WTC11 (cell line): ENCODE measurements around the gene MAP3K5. TPM values are rescaled to one million over a fixed set of nuclear protein-coding genes. Genes with fewer than 3 reads are reported as not detected.

Experiments
- ATAC-seq: fragments of 200-7000 bp; cut with Tn5 transposase; 2 replicates; pipeline ENCODE4 v1.10.0; 2021; ENCODE audit warnings: mild to moderate bottlenecking, moderate library complexity
- CTCF ChIA-PET: fragments of 300-600 bp; sonication (Branson Sonifier 250); formaldehyde crosslinking; loops from one replicate; lab custom pipeline; 2021; ENCODE audit warnings: antibody characterized with exemption; lab: Charles Lee
- POLR2A ChIA-PET: fragments of 350-600 bp; sonication (Branson Sonifier 250); formaldehyde crosslinking; loops from one replicate; lab custom pipeline; 2021; ENCODE audit warnings: antibody characterized with exemption; lab: Charles Lee
- DNase-seq: peaks from one replicate; pipeline ENCODE4 v3.0.0; 2021; ENCODE audit warnings: low spot score
- H3K27ac Mint-ChIP-seq: 2 replicates; pipeline ENCODE4 v1.8.0; 2021; ENCODE audit warnings: mixed read lengths
- H3K27me3 Mint-ChIP-seq: 2 replicates; pipeline ENCODE4 v1.8.0; 2021; ENCODE audit warnings: low read depth, mild to moderate bottlenecking, moderate library complexity, mixed read lengths
- H3K36me3 Mint-ChIP-seq: 2 replicates; pipeline ENCODE4 v1.8.0; 2021; ENCODE audit warnings: mixed read lengths
- H3K4me1 Mint-ChIP-seq: 2 replicates; pipeline ENCODE4 v1.8.0; 2022; ENCODE audit warnings: mixed read lengths
- H3K4me3 Mint-ChIP-seq: 2 replicates; pipeline ENCODE4 v1.8.0; 2021; ENCODE audit warnings: mild to moderate bottlenecking, moderate library complexity, mixed read lengths
- H3K9me3 Mint-ChIP-seq: 2 replicates; pipeline ENCODE4 v1.8.0; 2021; ENCODE audit warnings: mixed read lengths
- MXD4 ChIP-seq: fragments of 250-450 bp; sonication (Bioruptor Pico); IDR thresholded peaks from 2 replicates; pipeline ENCODE4 v1.8.0; 2021; ENCODE audit warnings: mild to moderate bottlenecking, moderate library complexity, borderline replicate concordance
- NR2C2 ChIP-seq: sonication (generic); formaldehyde crosslinking; IDR thresholded peaks from 2 replicates; pipeline ENCODE4 v1.8.0; 2022; ENCODE audit warnings: mild to moderate bottlenecking, missing genetic modification reagents
- TCF7 ChIP-seq: sonication (generic); formaldehyde crosslinking; IDR thresholded peaks from 2 replicates; pipeline ENCODE4 v1.8.0; 2022; ENCODE audit warnings: mild to moderate bottlenecking, low read depth, missing genetic modification reagents, moderate library complexity
- ZNF317 ChIP-seq: sonication (generic); formaldehyde crosslinking; IDR thresholded peaks from 2 replicates; pipeline ENCODE4 v1.8.1; 2023; ENCODE audit warnings: low read depth, mild to moderate bottlenecking, moderate library complexity, missing genetic modification reagents, borderline replicate concordance
- total RNA-seq: library from RNA; stranded (reverse); gene quantifications from 3 replicates; pipeline ENCODE4 v1.2.3, GENCODE V29; 2021
- TF ChIP-seq, protein P1 (sequence below): fragments of 250-450 bp; sonication (Bioruptor Pico); IDR thresholded peaks from 2 replicates; pipeline ENCODE4 v1.9.0; 2021; ENCODE audit warnings: mild to moderate bottlenecking
- TF ChIP-seq, protein P2 (sequence below): sonication (generic); formaldehyde crosslinking; IDR thresholded peaks from 2 replicates; pipeline ENCODE4 v1.8.1; 2022; ENCODE audit warnings: low read depth, mild to moderate bottlenecking, moderate library complexity, missing genetic modification reagents, borderline replicate concordance
- TF ChIP-seq, protein P3 (sequence below): sonication (generic); formaldehyde crosslinking; conservative IDR thresholded peaks from 2 replicates; pipeline ENCODE4 v1.8.1; 2023; ENCODE audit warnings: mild to moderate bottlenecking, low read depth, missing genetic modification reagents, moderate library complexity
- TF ChIP-seq, protein P4 (sequence below): fragments of 250-450 bp; sonication (Bioruptor Pico); conservative IDR thresholded peaks from 2 replicates; pipeline ENCODE4 v1.9.0; 2021; ENCODE audit warnings: mild to moderate bottlenecking
- TF ChIP-seq, protein P5 (sequence below): sonication (generic); formaldehyde crosslinking; IDR thresholded peaks from 2 replicates; pipeline ENCODE4 v1.8.0; 2023; ENCODE audit warnings: missing genetic modification reagents

The MAP3K5 gene
- total RNA-seq, 1 experiment from 2014 or later, result 1.6 TPM

DNA sequence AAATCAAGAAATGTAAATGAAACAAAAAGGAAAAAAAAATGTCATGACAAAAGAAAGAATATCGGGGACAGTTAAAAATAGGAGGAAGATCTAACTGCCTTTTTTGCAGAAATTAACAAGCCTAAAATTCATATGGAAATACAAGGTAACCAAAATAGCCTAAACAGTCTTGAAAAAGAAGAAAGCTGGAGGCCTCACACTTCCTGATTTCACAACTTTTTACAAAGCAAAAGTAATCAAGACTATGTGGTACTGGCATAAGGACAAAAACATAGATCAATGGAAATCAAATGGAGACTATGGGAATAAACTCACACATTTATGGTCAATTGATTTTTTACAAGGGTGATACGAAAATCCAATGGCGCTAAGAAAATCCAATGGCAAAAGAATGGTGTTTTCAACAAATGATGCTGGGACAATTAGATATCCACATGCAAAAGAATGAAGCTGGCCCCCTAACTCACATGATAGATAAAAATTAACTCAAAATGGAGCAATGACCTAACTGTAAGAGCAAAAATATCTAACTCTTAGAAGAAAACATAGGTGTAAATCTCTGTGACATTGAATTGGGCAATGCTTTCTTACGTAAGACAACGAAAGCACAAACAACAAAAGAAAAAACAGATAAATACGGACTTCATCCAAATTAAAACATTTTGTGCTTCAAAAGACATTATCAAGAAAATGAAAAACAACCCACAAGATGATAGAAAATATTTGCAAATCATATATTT, 24.5 kb downstream of the MAP3K5 start (continued):
- TF ChIP-seq, protein P1, sequence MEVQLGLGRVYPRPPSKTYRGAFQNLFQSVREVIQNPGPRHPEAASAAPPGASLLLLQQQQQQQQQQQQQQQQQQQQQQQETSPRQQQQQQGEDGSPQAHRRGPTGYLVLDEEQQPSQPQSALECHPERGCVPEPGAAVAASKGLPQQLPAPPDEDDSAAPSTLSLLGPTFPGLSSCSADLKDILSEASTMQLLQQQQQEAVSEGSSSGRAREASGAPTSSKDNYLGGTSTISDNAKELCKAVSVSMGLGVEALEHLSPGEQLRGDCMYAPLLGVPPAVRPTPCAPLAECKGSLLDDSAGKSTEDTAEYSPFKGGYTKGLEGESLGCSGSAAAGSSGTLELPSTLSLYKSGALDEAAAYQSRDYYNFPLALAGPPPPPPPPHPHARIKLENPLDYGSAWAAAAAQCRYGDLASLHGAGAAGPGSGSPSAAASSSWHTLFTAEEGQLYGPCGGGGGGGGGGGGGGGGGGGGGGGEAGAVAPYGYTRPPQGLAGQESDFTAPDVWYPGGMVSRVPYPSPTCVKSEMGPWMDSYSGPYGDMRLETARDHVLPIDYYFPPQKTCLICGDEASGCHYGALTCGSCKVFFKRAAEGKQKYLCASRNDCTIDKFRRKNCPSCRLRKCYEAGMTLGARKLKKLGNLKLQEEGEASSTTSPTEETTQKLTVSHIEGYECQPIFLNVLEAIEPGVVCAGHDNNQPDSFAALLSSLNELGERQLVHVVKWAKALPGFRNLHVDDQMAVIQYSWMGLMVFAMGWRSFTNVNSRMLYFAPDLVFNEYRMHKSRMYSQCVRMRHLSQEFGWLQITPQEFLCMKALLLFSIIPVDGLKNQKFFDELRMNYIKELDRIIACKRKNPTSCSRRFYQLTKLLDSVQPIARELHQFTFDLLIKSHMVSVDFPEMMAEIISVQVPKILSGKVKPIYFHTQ (CRISPR knock-in tag), result no peak

DNA sequence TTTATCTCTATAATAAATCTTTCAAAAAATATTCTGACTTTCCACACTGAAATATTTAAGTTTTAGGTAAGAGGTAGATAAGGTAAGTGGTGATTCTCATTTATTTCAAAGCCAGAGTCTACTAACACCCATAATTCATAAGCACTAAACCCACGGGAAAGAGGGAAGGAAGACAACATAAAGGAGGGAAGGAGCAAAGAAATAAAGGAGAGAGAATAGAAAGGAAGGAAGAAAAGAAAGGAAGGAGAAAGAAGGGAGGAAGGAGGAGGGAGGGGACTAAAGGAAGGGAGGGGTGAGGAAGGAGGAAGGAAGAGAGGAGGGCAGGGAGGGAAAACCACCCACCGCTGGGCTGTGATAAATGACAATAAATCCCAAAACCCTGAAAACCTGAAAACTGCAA, 25.2 kb downstream of the MAP3K5 start:
- Mint-ChIP-seq H3K4me1 (peaks cover 8% of the 10 kb centered on the region), H3K36me3 (no peaks in the 10 kb centered on the region), H3K9me3 (no peaks in the 10 kb centered on the region), H3K27ac (no peak overlapping the region), H3K27me3 (no peaks in the 10 kb centered on the region), H3K4me3 (no peak overlapping the region)
- no peak for DNase-seq
- TF ChIP-seq, protein P2, sequence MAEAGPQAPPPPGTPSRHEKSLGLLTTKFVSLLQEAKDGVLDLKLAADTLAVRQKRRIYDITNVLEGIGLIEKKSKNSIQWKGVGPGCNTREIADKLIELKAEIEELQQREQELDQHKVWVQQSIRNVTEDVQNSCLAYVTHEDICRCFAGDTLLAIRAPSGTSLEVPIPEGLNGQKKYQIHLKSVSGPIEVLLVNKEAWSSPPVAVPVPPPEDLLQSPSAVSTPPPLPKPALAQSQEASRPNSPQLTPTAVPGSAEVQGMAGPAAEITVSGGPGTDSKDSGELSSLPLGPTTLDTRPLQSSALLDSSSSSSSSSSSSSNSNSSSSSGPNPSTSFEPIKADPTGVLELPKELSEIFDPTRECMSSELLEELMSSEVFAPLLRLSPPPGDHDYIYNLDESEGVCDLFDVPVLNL (CRISPR knock-in tag), result no peak
- TF ChIP-seq, protein P3, sequence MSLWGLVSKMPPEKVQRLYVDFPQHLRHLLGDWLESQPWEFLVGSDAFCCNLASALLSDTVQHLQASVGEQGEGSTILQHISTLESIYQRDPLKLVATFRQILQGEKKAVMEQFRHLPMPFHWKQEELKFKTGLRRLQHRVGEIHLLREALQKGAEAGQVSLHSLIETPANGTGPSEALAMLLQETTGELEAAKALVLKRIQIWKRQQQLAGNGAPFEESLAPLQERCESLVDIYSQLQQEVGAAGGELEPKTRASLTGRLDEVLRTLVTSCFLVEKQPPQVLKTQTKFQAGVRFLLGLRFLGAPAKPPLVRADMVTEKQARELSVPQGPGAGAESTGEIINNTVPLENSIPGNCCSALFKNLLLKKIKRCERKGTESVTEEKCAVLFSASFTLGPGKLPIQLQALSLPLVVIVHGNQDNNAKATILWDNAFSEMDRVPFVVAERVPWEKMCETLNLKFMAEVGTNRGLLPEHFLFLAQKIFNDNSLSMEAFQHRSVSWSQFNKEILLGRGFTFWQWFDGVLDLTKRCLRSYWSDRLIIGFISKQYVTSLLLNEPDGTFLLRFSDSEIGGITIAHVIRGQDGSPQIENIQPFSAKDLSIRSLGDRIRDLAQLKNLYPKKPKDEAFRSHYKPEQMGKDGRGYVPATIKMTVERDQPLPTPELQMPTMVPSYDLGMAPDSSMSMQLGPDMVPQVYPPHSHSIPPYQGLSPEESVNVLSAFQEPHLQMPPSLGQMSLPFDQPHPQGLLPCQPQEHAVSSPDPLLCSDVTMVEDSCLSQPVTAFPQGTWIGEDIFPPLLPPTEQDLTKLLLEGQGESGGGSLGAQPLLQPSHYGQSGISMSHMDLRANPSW, result no peak
- TF ChIP-seq, protein P4, sequence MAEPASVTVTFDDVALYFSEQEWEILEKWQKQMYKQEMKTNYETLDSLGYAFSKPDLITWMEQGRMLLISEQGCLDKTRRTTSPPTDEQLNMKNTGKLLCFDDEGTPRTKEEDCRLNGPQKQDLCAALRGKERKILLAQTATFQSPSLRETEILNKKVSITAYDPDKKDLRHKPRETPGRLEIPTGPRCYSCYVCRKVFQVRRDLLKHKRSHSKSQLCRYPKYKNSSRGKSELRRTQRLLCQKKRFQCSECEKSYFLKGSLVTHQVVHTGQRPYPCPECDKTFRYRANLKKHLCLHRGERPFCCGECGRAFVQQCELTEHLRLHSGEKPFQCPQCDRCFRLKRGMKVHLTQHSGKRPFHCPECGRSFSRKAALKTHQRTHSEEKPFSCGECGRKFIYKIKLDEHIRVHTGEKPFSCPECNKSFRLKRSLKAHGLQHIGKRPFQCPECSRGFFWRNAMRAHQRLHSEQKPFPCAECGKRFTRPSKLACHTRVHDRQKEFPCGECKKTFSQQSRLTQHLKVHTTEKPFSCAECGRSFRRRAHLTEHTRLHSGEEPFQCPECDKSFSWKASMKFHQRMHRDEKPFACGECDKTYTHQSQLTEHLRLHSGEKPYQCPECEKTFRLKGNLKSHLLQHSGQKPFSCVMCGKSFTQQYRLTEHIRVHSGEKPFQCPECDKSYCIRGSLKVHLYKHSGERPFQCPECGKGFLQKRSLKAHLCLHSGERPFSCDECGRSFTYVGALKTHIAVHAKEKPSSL (CRISPR knock-in tag), result no peak
- TF ChIP-seq, protein P5, sequence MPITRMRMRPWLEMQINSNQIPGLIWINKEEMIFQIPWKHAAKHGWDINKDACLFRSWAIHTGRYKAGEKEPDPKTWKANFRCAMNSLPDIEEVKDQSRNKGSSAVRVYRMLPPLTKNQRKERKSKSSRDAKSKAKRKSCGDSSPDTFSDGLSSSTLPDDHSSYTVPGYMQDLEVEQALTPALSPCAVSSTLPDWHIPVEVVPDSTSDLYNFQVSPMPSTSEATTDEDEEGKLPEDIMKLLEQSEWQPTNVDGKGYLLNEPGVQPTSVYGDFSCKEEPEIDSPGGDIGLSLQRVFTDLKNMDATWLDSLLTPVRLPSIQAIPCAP, result no peak
- TF ChIP-seq ZNF317 (no peak), NR2C2 (CRISPR knock-in tag) (no peak), MXD4 (CRISPR knock-in tag) (no peak)
- ChIA-PET CTCF (no interaction called here), POLR2A (no interaction called here)
- ATAC-seq, result no peak

DNA sequence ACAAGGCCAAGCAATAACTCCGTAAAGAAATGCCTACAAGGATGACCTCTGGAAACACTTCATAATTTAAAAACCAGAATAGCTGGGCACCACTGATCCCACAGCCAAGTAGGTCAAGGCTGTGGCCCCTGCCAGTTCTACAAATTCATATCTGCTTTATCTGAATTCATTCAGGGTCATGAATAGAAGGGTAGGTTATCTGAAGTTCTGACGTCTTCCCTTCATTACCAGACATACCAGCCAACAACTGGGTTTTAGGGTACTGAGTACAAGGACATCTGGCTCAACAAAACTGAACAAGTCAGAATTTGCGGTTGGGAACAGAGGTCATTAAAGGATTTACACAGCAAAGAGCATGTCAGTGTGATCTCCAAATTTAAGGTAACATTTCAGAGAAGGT, 26.0 kb downstream of the MAP3K5 start:
- Mint-ChIP-seq H3K4me3 (no peak overlapping the region), H3K27me3 (no peaks in the 10 kb centered on the region), H3K4me1 (peaks cover 11% of the 10 kb centered on the region), H3K9me3 (no peaks in the 10 kb centered on the region), H3K27ac (no peak overlapping the region), H3K36me3 (no peaks in the 10 kb centered on the region)
- no peak for DNase-seq
- POLR2A ChIA-PET, result no interaction called here
- TF ChIP-seq TCF7, result no peak
- ATAC-seq, result no peak
- CTCF ChIA-PET, result no interaction called here
